IMR-90 (cell line): ENCODE data around the gene EIF2B4.

Experiments
- BHLHE40 ChIP-seq: fragments of 150-350 bp; IDR thresholded peaks from 2 replicates; pipeline ENCODE4 v1.6.1; 2016; ENCODE audit warnings: mild to moderate bottlenecking, low read depth, low read length
- CEBPB ChIP-seq: IDR thresholded peaks from 2 replicates; pipeline ENCODE4 v1.6.1; 2012; ENCODE audit warnings: low read depth, low read length, improper control_type of control experiment
- CTCF ChIP-seq: conservative IDR thresholded peaks from 2 replicates; pipeline ENCODE4 v1.5.1; 2012; ENCODE audit warnings: mild to moderate bottlenecking, low read depth, low read length, improper control_type of control experiment
- MAFK ChIP-seq: IDR thresholded peaks from 2 replicates; pipeline ENCODE4 v1.6.1; 2012; ENCODE audit warnings: low read depth, low read length, improper control_type of control experiment
- POLR2A ChIP-seq: IDR thresholded peaks from 2 replicates; pipeline ENCODE4 v1.6.1; 2012; ENCODE audit warnings: mild to moderate bottlenecking, low read depth, low read length
- RAD21 ChIP-seq: IDR thresholded peaks from 2 replicates; pipeline ENCODE4 v1.6.1; 2012; ENCODE audit warnings: low read length, improper control_type of control experiment
- RCOR1 ChIP-seq: IDR thresholded peaks from 2 replicates; pipeline ENCODE4 v1.6.1; 2012; ENCODE audit warnings: mild to moderate bottlenecking, low read length, improper control_type of control experiment; ENCODE audit not compliant: insufficient replicate concordance
- RFX5 ChIP-seq: IDR thresholded peaks from 2 replicates; pipeline ENCODE4 v1.8.0; 2012; ENCODE audit warnings: low read depth, mild to moderate bottlenecking, low read length, moderate library complexity

- no peak for TF ChIP-seq CTCF
- no peak for TF ChIP-seq RFX5
- no peak for TF ChIP-seq POLR2A
- TF ChIP-seq CEBPB, result no peak
- no peak for TF ChIP-seq BHLHE40
- TF ChIP-seq MAFK, result no peak
- no peak for TF ChIP-seq RCOR1
- TF ChIP-seq RAD21, result no peak
Measured at GRCh38 chr2:27335311-27335710, 34.8 kb downstream of the EIF2B4 start.
